H1 (cell line): ENCODE measurements around the gene MEF2B. TPM values are rescaled to one million over a fixed set of nuclear protein-coding genes. Genes with fewer than 3 reads are reported as not detected.

Experiments used
- JUND ChIP-seq: IDR thresholded peaks from 2 replicates; pipeline ENCODE4 v1.6.1; 2011; ENCODE audit warnings: mild to moderate bottlenecking, improper control_type of control experiment, low read length
- POLR2AphosphoS5 ChIP-seq: IDR thresholded peaks from 2 replicates; pipeline ENCODE4 v1.6.1; 2011; ENCODE audit warnings: low read depth, low read length
- polyA plus RNA-seq, 7 experiments: library from polyadenylated mRNA; depleted of rRNA in 3 of 7; stranded (reverse) in 5 of 7; unstranded in 2 of 7; fragments of >200 nt in 5 of 7; fragments of 200-250 nt in 2 of 7; gene quantifications; 1 replicate in 5 of 7; 2 replicates in 1 of 7; 4 replicates in 1 of 7; pipeline versions ENCODE4 v1.2.1 to v1.2.3, GENCODE V29; 2011 to 2013; ENCODE audit warnings: missing spikeins in 2 of 7, mixed read lengths in 2 of 7
- total RNA-seq: library from RNA; stranded (reverse); fragmentation: NEBNext Ultra II Directional; extraction: Animal tissue kit (Norgen Biotek cat#: 25700); gene quantifications from 2 replicates; pipeline ENCODE4 v1.2.1, GENCODE V29; 2021

Gene MEF2B
- total and polyA plus RNA-seq, 2 of the 8 experiments (the other 6 are each of a cell fraction or from before 2014, with no cell fraction given), result 2.8 to 3.7 TPM

DNA sequence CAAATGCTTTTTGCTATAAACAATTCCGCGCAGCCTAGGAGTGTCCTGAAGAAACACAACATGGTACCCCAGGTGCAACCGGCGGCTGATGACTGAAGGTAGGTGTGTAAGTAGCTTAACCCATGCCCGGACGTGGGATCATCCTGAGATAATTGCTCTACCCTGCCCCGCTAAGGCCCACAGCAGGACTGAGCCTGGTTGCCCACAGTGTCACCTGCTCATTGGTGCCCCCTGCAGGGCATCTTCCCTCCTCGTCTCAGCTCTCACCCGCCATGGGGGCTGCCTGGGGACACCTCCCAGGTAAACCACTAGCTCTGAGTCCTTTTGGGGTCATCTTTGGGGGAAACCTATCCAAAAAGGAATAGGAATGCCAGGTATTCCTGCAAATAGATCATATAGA is 54.1 kb downstream of the MEF2B start (continued):
- TF ChIP-seq JUND (no peak), POLR2AphosphoS5 (no peak)
